Femur (tissue), 1 donor: ENCODE measurements around the gene MYBBP1A.
A peak's percentile ranks its signal among the peaks of the same experiment; 100 is the strongest.

Experiments
- DNase-seq: peaks from one replicate; pipeline ENCODE4 v3.0.0-alpha.2; 2017

MYBBP1A gene

GRCh38 chr17:4548061-4548461 is 7.1 kb downstream of the MYBBP1A start:
- peak; percentile 21 for DNase-seq

- no peak for DNase-seq
These were observed 7.9 kb downstream of the MYBBP1A start for GRCh38 chr17:4547118-4547906.

GRCh38 chr17:4545217-4545951 is 9.8 kb downstream of the MYBBP1A start:
- DNase-seq: no peak

GRCh38 chr17:4544951-4545216 is 10.3 kb downstream of the MYBBP1A start:
- DNase-seq: no peak

- peak; percentile 17 for DNase-seq
These were observed 10.8 kb downstream of the MYBBP1A start for GRCh38 chr17:4544135-4544950.

GRCh38 chr17:4543557-4544026 is 11.6 kb downstream of the MYBBP1A start:
- DNase-seq: peak; percentile 21

GRCh38 chr17:4542726-4543191 is 12.4 kb downstream of the MYBBP1A start:
- DNase-seq: peak; percentile 23

- peak; percentile 19 for DNase-seq
These were observed 13.0 kb downstream of the MYBBP1A start for GRCh38 chr17:4542003-4542725.

GRCh38 chr17:4541328-4542002 is 13.7 kb downstream of the MYBBP1A start:
- DNase-seq: peak; percentile 28

- peak; percentile 33 for DNase-seq
These were observed 14.4 kb downstream of the MYBBP1A start for GRCh38 chr17:4540687-4541327.

GRCh38 chr17:4540224-4540651 is 14.9 kb downstream of the MYBBP1A start:
- DNase-seq: peak; percentile 22

- peak; percentile 24 for DNase-seq
These were observed 15.5 kb downstream of the MYBBP1A start for GRCh38 chr17:4539576-4540223.

GRCh38 chr17:4539025-4539424 is 16.2 kb downstream of the MYBBP1A start:
- DNase-seq: peak; percentile 23

GRCh38 chr17:4538236-4539002 is 16.8 kb downstream of the MYBBP1A start:
- DNase-seq: no peak

GRCh38 chr17:4537451-4538235 is 17.5 kb downstream of the MYBBP1A start:
- DNase-seq: no peak

- no peak for DNase-seq
These were observed 18.3 kb downstream of the MYBBP1A start for GRCh38 chr17:4536742-4537411.

GRCh38 chr17:4536259-4536741 is 18.9 kb downstream of the MYBBP1A start:
- DNase-seq: no peak

- DNase-seq: no peak
These were observed 19.4 kb downstream of the MYBBP1A start for GRCh38 chr17:4535667-4536258.
